ENCODE data around the gene CACNA1A. TPM values are rescaled to one million over a fixed set of nuclear protein-coding genes. Genes with fewer than 3 reads are reported as not detected.
"Not testable (repeated sequence)": the region's sequence is repeated elsewhere in the genome, so short reads cannot be mapped to it uniquely, and the experiment has no call there.

CACNA1A gene
- total RNA-seq, 1 donor from 2014 or later = 0.44 TPM

- intact Hi-C loops (cut with micrococcal nuclease) = no loop called here
- Histone ChIP-seq H3K4me1 (peaks cover 4% of the 10 kb centered on the region), H3K9me3 (replicated peaks) (no peaks in the 10 kb centered on the region), H3K27me3 (ENCODE audit: low read depth) (no peaks in the 10 kb centered on the region), H3K4me3 (peak overlapping the region; percentile 66), H3K36me3 (no peaks in the 10 kb centered on the region), H3K27ac (replicated peaks) (peak overlapping the region; percentile 72)
- TF ChIP-seq CTCF (IDR thresholded peaks at IDR 0.05; ENCODE audit: borderline replicate concordance) = no peak
- DNase-seq = peak; percentile 26
Observed at GRCh38 chr19:13208672-13209483, 297.4 kb downstream of the CACNA1A start.

GRCh38 chr19:13207846-13208671, 298.2 kb downstream of the CACNA1A start:
- Histone ChIP-seq H3K36me3 (no peaks in the 10 kb centered on the region), H3K27ac (replicated peaks) (peak overlapping the region; percentile 83), H3K4me3 (peak overlapping the region; percentile 66), H3K9me3 (replicated peaks) (no peaks in the 10 kb centered on the region), H3K4me1 (peaks cover 4% of the 10 kb centered on the region), H3K27me3 (ENCODE audit: low read depth) (no peaks in the 10 kb centered on the region)
- DNase-seq = peak; percentile 47
- intact Hi-C loops (cut with micrococcal nuclease) = no loop called here
- TF ChIP-seq CTCF (IDR thresholded peaks at IDR 0.05; ENCODE audit: borderline replicate concordance) = no peak

GRCh38 chr19:13207237-13207845, 298.9 kb downstream of the CACNA1A start:
- Histone ChIP-seq H3K27ac (replicated peaks) (peak overlapping the region; percentile 83), H3K36me3 (no peaks in the 10 kb centered on the region), H3K9me3 (replicated peaks) (no peaks in the 10 kb centered on the region), H3K27me3 (ENCODE audit: low read depth) (no peaks in the 10 kb centered on the region), H3K4me1 (peaks cover 4% of the 10 kb centered on the region), H3K4me3 (peak overlapping the region; percentile 66)
- peak; percentile 34 for DNase-seq
- intact Hi-C loops (cut with micrococcal nuclease) = no loop called here
- no peak for TF ChIP-seq CTCF (IDR thresholded peaks at IDR 0.05; ENCODE audit: borderline replicate concordance)

- no peak for TF ChIP-seq CTCF (IDR thresholded peaks at IDR 0.05; ENCODE audit: borderline replicate concordance)
- H3K27me3 ChIP-seq (ENCODE audit: low read depth) = no peaks in the 10 kb centered on the region
- intact Hi-C loops (cut with micrococcal nuclease) = no loop called here
- H3K36me3 ChIP-seq = no peaks in the 10 kb centered on the region
- no peaks in the 10 kb centered on the region for H3K9me3 ChIP-seq (replicated peaks)
- no peak overlapping the region for H3K27ac ChIP-seq (replicated peaks)
- peaks cover 4% of the 10 kb centered on the region for H3K4me1 ChIP-seq
- no peak for DNase-seq
- H3K4me3 ChIP-seq = peak overlapping the region; percentile 66
Observed at GRCh38 chr19:13206587-13206986, 299.7 kb downstream of the CACNA1A start.

- H3K27me3 ChIP-seq (ENCODE audit: low read depth); H3K4me1 ChIP-seq; H3K27ac ChIP-seq (replicated peaks); DNase-seq; intact Hi-C loops (cut with micrococcal nuclease); H3K9me3 ChIP-seq (replicated peaks); H3K4me3 ChIP-seq; H3K36me3 ChIP-seq: not testable (repeated sequence)
Observed at GRCh38 chr19:13202112-13202511, 304.2 kb downstream of the CACNA1A start.

Measured in left ventricle myocardium inferior (tissue), 1 donor.